Measurements from ENCODE around the gene FDXR. TPM values are rescaled to one million over a fixed set of nuclear protein-coding genes. Genes with fewer than 3 reads are reported as not detected.

The FDXR gene
- total and polyA plus RNA-seq, 8 donors = 4.3 to 15.1 (median 11.9) TPM

- FAIRE-seq (no peak), ATAC-seq (no peak), DNase-seq (no peak)
- intact Hi-C loops (cut with DNase I) = no loop called here
- no peak for TF ChIP-seq CTCF (IDR thresholded peaks at IDR 0.05)
- no peak overlapping the region for H3K4me3 ChIP-seq
- no peaks in the 10 kb centered on the region for H3K36me3 ChIP-seq
- H3K27me3 ChIP-seq = no peaks in the 10 kb centered on the region
- WGBS, 2 donors = 90 to 93% methylated on average over 16 of the region's 16 CpGs
- no peaks in the 10 kb centered on the region for H3K9me3 ChIP-seq
- no peaks in the 10 kb centered on the region for H3K4me1 ChIP-seq
- H3K27ac ChIP-seq = no peak overlapping the region
Observed at GRCh38 chr17:74819801-74820436, 52.9 kb downstream of the FDXR start.

GRCh38 chr17:74818291-74818938 lies 54.4 kb downstream of the FDXR start:
- Histone ChIP-seq H3K27ac (no peak overlapping the region), H3K36me3 (no peaks in the 10 kb centered on the region), H3K4me1 (no peaks in the 10 kb centered on the region), H3K9me3 (no peaks in the 10 kb centered on the region), H3K4me3 (no peak overlapping the region), H3K27me3 (no peaks in the 10 kb centered on the region)
- FAIRE-seq (no peak), DNase-seq (no peak), ATAC-seq (no peak)
- no peak for TF ChIP-seq CTCF (IDR thresholded peaks at IDR 0.05)
- 94% methylated on average over 16 of the region's 16 CpGs for WGBS, 2 donors
- intact Hi-C loops (cut with DNase I) = no loop called here

GRCh38 chr17:74816905-74817620 lies 55.7 kb downstream of the FDXR start:
- Histone ChIP-seq H3K27ac (no peak overlapping the region), H3K27me3 (no peaks in the 10 kb centered on the region), H3K36me3 (no peaks in the 10 kb centered on the region), H3K4me1 (no peaks in the 10 kb centered on the region), H3K9me3 (no peaks in the 10 kb centered on the region), H3K4me3 (no peak overlapping the region)
- 84 to 87% methylated on average over 17 to 18 of the region's 18 CpGs for WGBS, 2 donors
- no peak for ATAC-seq
- intact Hi-C loops (cut with DNase I) = no loop called here
- TF ChIP-seq CTCF (IDR thresholded peaks at IDR 0.05) = no peak
- FAIRE-seq = no peak
- DNase-seq = no peak

- H3K36me3 ChIP-seq = no peaks in the 10 kb centered on the region
Observed at GRCh38 chr17:74815550-74816370, 57.0 kb downstream of the FDXR start.

More at GRCh38 chr17:74815550-74816370, 57.0 kb downstream of the FDXR start:
- Histone ChIP-seq H3K9me3 (no peaks in the 10 kb centered on the region), H3K4me3 (no peak overlapping the region), H3K4me1 (no peaks in the 10 kb centered on the region), H3K27me3 (no peaks in the 10 kb centered on the region), H3K27ac (no peak overlapping the region)
- no peak for DNase-seq
- 87 to 88% methylated on average over 15 of the region's 15 CpGs for WGBS, 2 donors
- ATAC-seq = no peak
- TF ChIP-seq CTCF (IDR thresholded peaks at IDR 0.05) = no peak
- FAIRE-seq = no peak
- intact Hi-C loops (cut with DNase I) = no loop called here

All from pancreas (tissue), 10 donors.